ENCODE results near the gene SNX33. TPM values are rescaled to one million over a fixed set of nuclear protein-coding genes. Genes with fewer than 3 reads are reported as not detected.

SNX33 gene
- total and polyA plus RNA-seq, 2 of the 13 experiments (the other 11 are each of a cell fraction or from before 2014, with no cell fraction given): 11.0 to 11.6 TPM

DNA sequence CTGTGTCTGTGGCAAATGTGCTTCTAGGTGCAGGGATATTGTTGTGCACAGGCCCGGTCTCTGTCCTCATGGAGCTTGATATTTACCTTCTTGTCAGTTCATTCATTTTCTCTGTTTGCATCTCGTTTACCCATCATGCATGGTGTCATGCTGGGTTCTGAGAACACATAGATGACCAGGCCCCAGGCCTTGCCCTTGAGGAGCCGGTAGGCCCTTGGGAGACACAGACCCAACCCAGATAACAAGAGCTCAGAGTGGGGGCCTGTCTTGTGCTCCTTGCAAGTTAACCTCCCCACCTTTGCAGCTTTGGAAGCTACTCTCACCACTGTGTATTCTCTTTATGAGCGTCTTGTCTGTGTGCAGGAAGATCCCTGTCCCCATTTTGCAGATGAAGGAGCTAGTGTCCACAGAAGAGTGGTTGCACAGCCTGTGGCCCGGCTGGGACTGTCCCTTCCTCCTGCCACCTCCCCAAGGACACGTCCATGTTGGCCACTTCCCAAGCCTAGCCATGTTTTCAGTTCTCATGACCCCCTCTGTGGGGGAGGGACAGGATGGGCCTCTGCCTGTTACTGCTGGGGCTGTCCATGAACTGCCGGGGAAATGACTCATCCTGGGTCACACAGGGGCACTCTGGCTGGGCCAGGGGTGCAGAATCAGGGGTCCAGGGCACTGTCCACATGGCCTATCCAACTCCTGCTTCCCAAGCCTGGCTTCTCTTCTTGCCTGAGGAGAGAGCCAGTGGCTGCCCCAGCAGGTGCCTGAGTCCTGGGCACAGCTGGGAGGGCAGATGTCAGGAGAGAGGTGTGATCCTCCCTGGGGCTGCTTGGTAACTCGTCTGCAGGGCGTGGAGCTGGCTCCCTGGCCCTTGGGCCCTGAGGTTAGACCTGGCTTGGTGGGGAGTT, 3.4 kb downstream of the SNX33 start (continued):
- TF ChIP-seq, protein P1, sequence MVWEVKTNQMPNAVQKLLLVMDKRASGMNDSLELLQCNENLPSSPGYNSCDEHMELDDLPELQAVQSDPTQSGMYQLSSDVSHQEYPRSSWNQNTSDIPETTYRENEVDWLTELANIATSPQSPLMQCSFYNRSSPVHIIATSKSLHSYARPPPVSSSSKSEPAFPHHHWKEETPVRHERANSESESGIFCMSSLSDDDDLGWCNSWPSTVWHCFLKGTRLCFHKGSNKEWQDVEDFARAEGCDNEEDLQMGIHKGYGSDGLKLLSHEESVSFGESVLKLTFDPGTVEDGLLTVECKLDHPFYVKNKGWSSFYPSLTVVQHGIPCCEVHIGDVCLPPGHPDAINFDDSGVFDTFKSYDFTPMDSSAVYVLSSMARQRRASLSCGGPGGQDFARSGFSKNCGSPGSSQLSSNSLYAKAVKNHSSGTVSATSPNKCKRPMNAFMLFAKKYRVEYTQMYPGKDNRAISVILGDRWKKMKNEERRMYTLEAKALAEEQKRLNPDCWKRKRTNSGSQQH (CRISPR knock-in tag; IDR thresholded peaks at IDR 0.05; ENCODE audit: low read depth): 0 out of 2 replicates have a peak, but pooled peaks have one; percentile 12
- TF ChIP-seq TOPORS (CRISPR knock-in tag; IDR thresholded peaks at IDR 0.05) (no peak), ZSCAN21 (CRISPR knock-in tag; IDR thresholded peaks at IDR 0.05; ENCODE audit: borderline replicate concordance) (peak; percentile 37; the same call in 1 of the 2 replicates), ZNF772 (CRISPR knock-in tag; IDR thresholded peaks at IDR 0.05) (peak; percentile 89), MBD4 (IDR thresholded peaks at IDR 0.05; ENCODE audit: borderline replicate concordance, low read length) (no peak), NFE2L1 (CRISPR knock-in tag; IDR thresholded peaks at IDR 0.05; ENCODE audit: borderline replicate concordance) (no peak), CBX5 (CRISPR knock-in tag; IDR thresholded peaks at IDR 0.05; ENCODE audit: borderline replicate concordance) (peak; percentile 57; the same call in 1 of the 2 replicates), ZC3H13 (CRISPR knock-in tag; IDR thresholded peaks at IDR 0.05) (peak; percentile 42), ZNF605 (CRISPR knock-in tag; IDR thresholded peaks at IDR 0.05) (0 out of 2 replicates have a peak, but pooled peaks have one; percentile 36), ZNF720 (CRISPR knock-in tag; IDR thresholded peaks at IDR 0.05) (no peak), PCBP1 (IDR thresholded peaks at IDR 0.05; ENCODE audit: borderline replicate concordance, low read depth, low read length) (no peak), BHLHE40 (IDR thresholded peaks at IDR 0.05; ENCODE audit: low read length) (no peak), ZNF253 (CRISPR knock-in tag; IDR thresholded peaks at IDR 0.05; ENCODE audit: borderline replicate concordance) (no peak), RBM22 (optimal IDR thresholded peaks at IDR 0.05; ENCODE audit: low read length) (no peak), ETV6 (CRISPR knock-in tag; conservative IDR thresholded peaks at IDR 0.05) (no peak)
- TF ChIP-seq, protein P2, sequence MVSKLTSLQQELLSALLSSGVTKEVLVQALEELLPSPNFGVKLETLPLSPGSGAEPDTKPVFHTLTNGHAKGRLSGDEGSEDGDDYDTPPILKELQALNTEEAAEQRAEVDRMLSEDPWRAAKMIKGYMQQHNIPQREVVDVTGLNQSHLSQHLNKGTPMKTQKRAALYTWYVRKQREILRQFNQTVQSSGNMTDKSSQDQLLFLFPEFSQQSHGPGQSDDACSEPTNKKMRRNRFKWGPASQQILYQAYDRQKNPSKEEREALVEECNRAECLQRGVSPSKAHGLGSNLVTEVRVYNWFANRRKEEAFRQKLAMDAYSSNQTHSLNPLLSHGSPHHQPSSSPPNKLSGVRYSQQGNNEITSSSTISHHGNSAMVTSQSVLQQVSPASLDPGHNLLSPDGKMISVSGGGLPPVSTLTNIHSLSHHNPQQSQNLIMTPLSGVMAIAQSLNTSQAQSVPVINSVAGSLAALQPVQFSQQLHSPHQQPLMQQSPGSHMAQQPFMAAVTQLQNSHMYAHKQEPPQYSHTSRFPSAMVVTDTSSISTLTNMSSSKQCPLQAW (CRISPR knock-in tag; IDR thresholded peaks at IDR 0.05): peak; percentile 97
- TF ChIP-seq, protein P3, sequence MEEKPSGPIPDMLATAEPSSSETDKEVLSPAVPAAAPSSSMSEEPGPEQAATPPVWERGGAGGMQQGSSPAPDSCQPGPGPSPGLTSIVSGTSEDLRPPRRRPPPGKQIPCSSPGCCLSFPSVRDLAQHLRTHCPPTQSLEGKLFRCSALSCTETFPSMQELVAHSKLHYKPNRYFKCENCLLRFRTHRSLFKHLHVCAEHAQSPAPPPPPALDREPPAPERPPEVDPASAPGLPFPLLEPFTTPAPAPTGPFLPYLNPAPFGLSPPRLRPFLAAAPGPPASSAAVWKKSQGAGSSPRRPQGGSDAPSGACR (CRISPR knock-in tag; IDR thresholded peaks at IDR 0.05): peak; percentile 69; the same call in 1 of the 2 replicates
- TF ChIP-seq, protein P4, sequence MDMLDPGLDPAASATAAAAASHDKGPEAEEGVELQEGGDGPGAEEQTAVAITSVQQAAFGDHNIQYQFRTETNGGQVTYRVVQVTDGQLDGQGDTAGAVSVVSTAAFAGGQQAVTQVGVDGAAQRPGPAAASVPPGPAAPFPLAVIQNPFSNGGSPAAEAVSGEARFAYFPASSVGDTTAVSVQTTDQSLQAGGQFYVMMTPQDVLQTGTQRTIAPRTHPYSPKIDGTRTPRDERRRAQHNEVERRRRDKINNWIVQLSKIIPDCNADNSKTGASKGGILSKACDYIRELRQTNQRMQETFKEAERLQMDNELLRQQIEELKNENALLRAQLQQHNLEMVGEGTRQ (IDR thresholded peaks at IDR 0.05; ENCODE audit: low read depth, low read length): no peak
- TF ChIP-seq, protein P4 (CRISPR knock-in tag; IDR thresholded peaks at IDR 0.05; ENCODE audit: borderline replicate concordance): no peak
- TF ChIP-seq, protein P5, sequence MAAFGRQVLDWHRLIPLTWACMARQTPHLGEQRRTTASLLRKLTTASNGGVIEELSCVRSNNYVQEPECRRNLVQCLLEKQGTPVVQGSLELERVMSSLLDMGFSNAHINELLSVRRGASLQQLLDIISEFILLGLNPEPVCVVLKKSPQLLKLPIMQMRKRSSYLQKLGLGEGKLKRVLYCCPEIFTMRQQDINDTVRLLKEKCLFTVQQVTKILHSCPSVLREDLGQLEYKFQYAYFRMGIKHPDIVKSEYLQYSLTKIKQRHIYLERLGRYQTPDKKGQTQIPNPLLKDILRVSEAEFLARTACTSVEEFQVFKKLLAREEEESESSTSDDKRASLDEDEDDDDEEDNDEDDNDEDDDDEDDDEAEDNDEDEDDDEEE (CRISPR knock-in tag; IDR thresholded peaks at IDR 0.05): no peak
- TF ChIP-seq, protein P6, sequence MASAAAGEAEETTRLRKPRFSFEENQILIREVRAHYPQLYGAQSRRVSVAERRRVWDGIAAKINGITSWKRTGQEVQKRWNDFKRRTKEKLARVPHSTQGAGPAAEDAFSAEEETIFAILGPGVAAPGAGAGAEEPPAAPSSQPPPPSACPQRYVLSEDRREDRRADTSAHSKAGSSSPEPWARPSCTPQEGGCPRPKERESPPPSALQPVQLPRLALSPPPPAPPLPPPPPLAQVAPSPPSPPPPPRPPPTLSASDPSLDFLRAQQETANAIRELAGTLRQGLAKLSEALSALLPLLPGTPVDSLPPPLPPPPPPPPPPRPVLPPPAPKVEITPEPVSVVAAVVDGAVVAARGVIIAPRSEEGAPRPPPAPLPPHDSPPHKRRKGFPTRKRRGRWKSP (CRISPR knock-in tag; IDR thresholded peaks at IDR 0.05): peak; percentile 34; the same call in 1 of the 2 replicates
